Measurements from ENCODE around the gene IRAK1.
"Not testable (repeated sequence)": the region's sequence is repeated elsewhere in the genome, so short reads cannot be mapped to it uniquely, and the experiment has no call there.

IRAK1 gene

GRCh38 chrX:153993978-153994377, 25.7 kb downstream of the IRAK1 start:
- no peak for DNase-seq

GRCh38 chrX:153993079-153993478, 26.6 kb downstream of the IRAK1 start:
- no peak for DNase-seq

GRCh38 chrX:153992180-153992579, 27.5 kb downstream of the IRAK1 start:
- no peak for DNase-seq

- no peak for DNase-seq
Observed at GRCh38 chrX:153991013-153991580, 28.6 kb downstream of the IRAK1 start.

GRCh38 chrX:153989973-153990655, 29.6 kb downstream of the IRAK1 start:
- DNase-seq, result no peak

GRCh38 chrX:153988493-153988892, 31.2 kb downstream of the IRAK1 start:
- DNase-seq, result no peak

GRCh38 chrX:153984351-153985178, 35.1 kb downstream of the IRAK1 start:
- no peak for DNase-seq

- DNase-seq, result no peak
Observed at GRCh38 chrX:153983321-153983801, 36.3 kb downstream of the IRAK1 start.

GRCh38 chrX:153981771-153982533, 37.8 kb downstream of the IRAK1 start:
- DNase-seq, result peak; percentile 47

GRCh38 chrX:153981231-153981630, 38.5 kb downstream of the IRAK1 start:
- no peak for DNase-seq

- not testable (repeated sequence) for DNase-seq
Observed at GRCh38 chrX:153980394-153980793, 39.3 kb downstream of the IRAK1 start.

GRCh38 chrX:153974726-153975286, 44.9 kb downstream of the IRAK1 start:
- DNase-seq, result no peak

GRCh38 chrX:153974003-153974725, 45.5 kb downstream of the IRAK1 start:
- DNase-seq, result no peak

GRCh38 chrX:153973127-153974002, 46.3 kb downstream of the IRAK1 start:
- peak; percentile 26 for DNase-seq

- DNase-seq, result peak; percentile 93
Observed at GRCh38 chrX:153972368-153973126, 47.2 kb downstream of the IRAK1 start, which contains the start of gene TMEM187. TSS of gene TMEM187 (plus strand) at chrX:153972754. CDS start at chrX:153982063, 9,309 bp downstream.

- peak; percentile 96 for DNase-seq
Observed at GRCh38 chrX:153971450-153972367, 48.0 kb downstream of the IRAK1 start, which contains the start of gene HCFC1. TSS of gene HCFC1 (minus strand) at chrX:153971818. CDS start at chrX:153970840, 978 bp downstream.

- DNase-seq, result peak; percentile 89
Observed at GRCh38 chrX:153971124-153971449, 48.6 kb downstream of the IRAK1 start.

GRCh38 chrX:153970357-153971123, 49.2 kb downstream of the IRAK1 start:
- DNase-seq, result peak; percentile 89

Measured in eye (tissue), 1 donor.